ENCODE data around the gene ZW10. TPM values are rescaled to one million over a fixed set of nuclear protein-coding genes. Genes with fewer than 3 reads are reported as not detected.

The ZW10 gene
- total RNA-seq, 4 donors from 2014 or later: 8.8 to 10.9 (median 9.4) TPM

DNA sequence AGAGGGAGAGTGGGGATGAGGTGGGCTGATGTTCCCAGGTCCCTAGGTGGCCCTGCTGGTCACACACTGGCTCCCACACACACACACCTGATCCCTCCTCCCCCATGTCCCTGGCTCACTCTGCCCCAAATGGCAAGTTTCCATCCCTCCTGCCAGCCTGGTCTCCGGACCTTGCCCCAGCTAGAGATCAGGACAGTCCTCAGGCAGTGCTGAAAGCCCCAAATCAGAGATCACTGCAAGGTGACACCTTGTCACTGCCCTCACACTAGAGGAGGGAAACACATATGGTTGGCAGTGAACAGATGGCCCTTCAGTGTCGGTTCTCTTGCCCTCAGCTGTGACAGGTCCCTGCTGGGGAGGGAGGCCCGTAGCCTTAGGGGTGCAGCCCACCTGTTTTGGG, 75.0 kb downstream of the ZW10 start:
- TF ChIP-seq POLR2A (IDR thresholded peaks at IDR 0.05; ENCODE audit: low read depth) (no peak), POLR2AphosphoS5 (IDR thresholded peaks at IDR 0.05) (no peak), EP300 (IDR thresholded peaks at IDR 0.05) (no peak)
- TF ChIP-seq, protein P1, sequence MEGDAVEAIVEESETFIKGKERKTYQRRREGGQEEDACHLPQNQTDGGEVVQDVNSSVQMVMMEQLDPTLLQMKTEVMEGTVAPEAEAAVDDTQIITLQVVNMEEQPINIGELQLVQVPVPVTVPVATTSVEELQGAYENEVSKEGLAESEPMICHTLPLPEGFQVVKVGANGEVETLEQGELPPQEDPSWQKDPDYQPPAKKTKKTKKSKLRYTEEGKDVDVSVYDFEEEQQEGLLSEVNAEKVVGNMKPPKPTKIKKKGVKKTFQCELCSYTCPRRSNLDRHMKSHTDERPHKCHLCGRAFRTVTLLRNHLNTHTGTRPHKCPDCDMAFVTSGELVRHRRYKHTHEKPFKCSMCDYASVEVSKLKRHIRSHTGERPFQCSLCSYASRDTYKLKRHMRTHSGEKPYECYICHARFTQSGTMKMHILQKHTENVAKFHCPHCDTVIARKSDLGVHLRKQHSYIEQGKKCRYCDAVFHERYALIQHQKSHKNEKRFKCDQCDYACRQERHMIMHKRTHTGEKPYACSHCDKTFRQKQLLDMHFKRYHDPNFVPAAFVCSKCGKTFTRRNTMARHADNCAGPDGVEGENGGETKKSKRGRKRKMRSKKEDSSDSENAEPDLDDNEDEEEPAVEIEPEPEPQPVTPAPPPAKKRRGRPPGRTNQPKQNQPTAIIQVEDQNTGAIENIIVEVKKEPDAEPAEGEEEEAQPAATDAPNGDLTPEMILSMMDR (IDR thresholded peaks at IDR 0.05): no peak
- intact Hi-C loops (cut with DNase I): no loop called here
- Histone ChIP-seq H3K4me3 (no peak overlapping the region), H3K27me3 (no peaks in the 10 kb centered on the region), H3K9me3 (no peaks in the 10 kb centered on the region), H3K27ac (replicated peaks in 1 of 4) (no peak overlapping the region), H3K4me1 (no peaks in the 10 kb centered on the region), H3K36me3 (peaks cover 0 to 22% (median 0%) of the 10 kb centered on the region in 4 donors)
- no peak for DNase-seq (ENCODE audit: extremely low spot score)
- 88% methylated on average over 3 of the region's 3 CpGs for WGBS

DNA sequence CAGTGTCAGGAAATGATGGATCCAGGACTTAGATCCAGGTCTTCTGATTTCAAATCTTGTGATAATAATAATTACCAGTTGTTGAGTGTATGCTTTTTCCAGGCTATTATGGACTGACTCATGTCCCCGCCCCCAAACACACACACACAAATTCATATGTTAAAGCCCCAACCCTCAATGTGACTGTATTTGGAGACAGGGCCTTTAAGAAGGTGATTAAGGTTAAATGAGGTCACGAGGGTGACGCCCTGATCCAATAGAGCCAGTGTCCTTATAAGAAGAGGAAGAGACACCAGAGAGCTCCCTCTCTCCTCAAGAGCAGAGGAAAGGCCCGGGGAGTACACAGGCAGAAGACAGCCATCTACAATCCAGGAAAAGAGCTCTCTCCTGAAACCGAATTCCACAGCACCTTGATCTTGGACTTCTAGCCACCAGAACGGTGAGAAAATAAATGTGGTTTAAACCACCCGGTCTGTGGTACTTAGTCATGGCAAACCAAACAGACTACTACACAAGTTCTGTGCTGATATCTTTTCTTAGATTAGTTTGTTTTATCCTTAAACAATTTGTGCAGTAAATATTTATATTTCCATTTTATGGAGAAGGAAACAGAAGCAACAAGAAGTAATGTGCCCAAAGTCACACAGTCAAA, 75.6 kb downstream of the ZW10 start:
- H3K27me3 ChIP-seq: no peaks in the 10 kb centered on the region
- peaks cover 0 to 22% (median 0%) of the 10 kb centered on the region in 4 donors for H3K36me3 ChIP-seq
- intact Hi-C loops (cut with DNase I): no loop called here
- H3K4me1 ChIP-seq: no peaks in the 10 kb centered on the region
- H3K9me3 ChIP-seq: no peaks in the 10 kb centered on the region
- H3K27ac ChIP-seq (replicated peaks in 1 of 4): no peak overlapping the region
- TF ChIP-seq, protein P1 (IDR thresholded peaks at IDR 0.05): no peak
- TF ChIP-seq POLR2AphosphoS5 (IDR thresholded peaks at IDR 0.05): no peak
- no peak for TF ChIP-seq POLR2A (IDR thresholded peaks at IDR 0.05; ENCODE audit: low read depth)
- no peak for TF ChIP-seq EP300 (IDR thresholded peaks at IDR 0.05)
- no peak overlapping the region for H3K4me3 ChIP-seq
- WGBS: 87% methylated on average over 7 of the region's 7 CpGs
- no peak for DNase-seq (ENCODE audit: extremely low spot score)

DNA sequence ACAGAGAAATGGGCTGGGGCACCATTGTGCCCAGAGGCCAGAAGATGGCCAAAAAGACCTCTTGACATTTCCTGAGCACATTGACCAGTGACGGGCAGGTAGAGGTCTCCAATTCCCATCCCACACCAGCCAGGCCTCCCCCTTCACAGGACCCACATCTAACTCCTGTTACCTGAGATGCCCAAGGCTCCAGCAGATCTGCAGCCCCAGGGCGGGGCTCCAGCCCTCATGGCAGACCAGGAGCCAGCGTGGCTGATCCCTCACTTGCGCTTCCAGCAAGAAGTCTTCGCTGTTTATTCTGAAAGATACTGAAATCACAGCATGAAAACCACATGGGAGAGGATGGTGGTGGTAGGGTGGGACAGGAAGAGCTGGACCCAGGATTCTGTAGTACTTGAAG, 76.4 kb downstream of the ZW10 start:
- Histone ChIP-seq H3K4me1 (no peaks in the 10 kb centered on the region), H3K27me3 (no peaks in the 10 kb centered on the region), H3K9me3 (no peaks in the 10 kb centered on the region), H3K4me3 (no peak overlapping the region), H3K36me3 (peaks cover 0 to 22% (median 0%) of the 10 kb centered on the region in 4 donors), H3K27ac (replicated peaks in 1 of 4) (no peak overlapping the region)
- no peak for DNase-seq (ENCODE audit: extremely low spot score)
- 96% methylated on average over 5 of the region's 5 CpGs for WGBS
- intact Hi-C loops (cut with DNase I): no loop called here
- TF ChIP-seq POLR2AphosphoS5 (IDR thresholded peaks at IDR 0.05) (no peak), EP300 (IDR thresholded peaks at IDR 0.05) (no peak), POLR2A (IDR thresholded peaks at IDR 0.05; ENCODE audit: low read depth) (no peak)
- TF ChIP-seq, protein P1 (IDR thresholded peaks at IDR 0.05): no peak

DNA sequence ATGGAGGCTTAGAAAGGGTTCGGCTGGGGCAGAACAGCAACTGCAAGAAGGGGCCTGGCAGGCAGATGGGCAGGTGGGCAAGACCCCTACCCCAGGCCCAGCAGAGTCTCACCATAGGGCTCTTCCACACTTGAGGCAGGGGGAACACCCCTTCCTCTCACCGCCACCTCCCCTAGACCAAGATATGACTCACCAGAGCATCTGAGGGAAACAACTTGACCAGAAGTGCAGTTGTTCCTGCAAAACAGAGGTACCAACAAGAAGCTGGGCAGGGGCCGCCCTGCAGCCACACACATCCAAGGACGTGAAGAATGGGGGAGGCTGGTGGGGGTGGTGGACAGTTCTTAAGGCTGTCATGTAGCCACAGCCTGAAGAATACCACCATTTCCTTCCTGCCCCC, 78.3 kb downstream of the ZW10 start:
- Histone ChIP-seq H3K4me3 (no peak overlapping the region), H3K27me3 (no peaks in the 10 kb centered on the region), H3K9me3 (no peaks in the 10 kb centered on the region), H3K4me1 (peaks cover 0 to under 1% (median 0%) of the 10 kb centered on the region in 4 donors), H3K27ac (replicated peaks in 1 of 4) (no peak overlapping the region), H3K36me3 (peaks cover 0 to 22% (median 0%) of the 10 kb centered on the region in 4 donors)
- no peak for TF ChIP-seq POLR2A (IDR thresholded peaks at IDR 0.05; ENCODE audit: low read depth)
- no peak for TF ChIP-seq POLR2AphosphoS5 (IDR thresholded peaks at IDR 0.05)
- TF ChIP-seq EP300 (IDR thresholded peaks at IDR 0.05): no peak
- TF ChIP-seq, protein P1 (IDR thresholded peaks at IDR 0.05): no peak
- intact Hi-C loops (cut with DNase I): no loop called here
- WGBS: 84% methylated on average over 3 of the region's 4 CpGs
- no peak for DNase-seq (ENCODE audit: extremely low spot score)

DNA sequence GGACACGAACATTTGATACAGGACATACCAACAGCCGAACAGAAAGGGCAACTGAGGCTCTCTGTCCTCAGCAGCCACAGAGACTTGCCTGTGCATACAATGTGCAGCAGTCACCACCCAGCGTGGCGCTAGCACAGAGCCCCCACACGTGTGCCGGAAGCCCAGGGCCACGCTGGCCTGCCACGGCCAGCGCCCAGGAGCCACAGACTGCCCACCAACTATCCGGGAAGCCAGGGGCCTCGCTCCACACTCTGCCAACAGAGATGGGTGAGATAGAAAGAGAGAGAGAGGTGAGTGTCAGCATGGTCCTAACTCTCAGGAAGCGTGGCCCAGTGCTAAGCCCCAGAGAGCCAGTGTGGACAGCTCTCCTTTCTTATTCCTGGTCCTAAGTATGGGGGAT, 79.1 kb downstream of the ZW10 start:
- H3K36me3 ChIP-seq: peaks cover 0 to 22% (median 0%) of the 10 kb centered on the region in 4 donors
- peaks cover 0 to 4% (median 0%) of the 10 kb centered on the region in 4 donors for H3K4me1 ChIP-seq
- TF ChIP-seq POLR2AphosphoS5 (IDR thresholded peaks at IDR 0.05) (no peak), EP300 (IDR thresholded peaks at IDR 0.05) (no peak), POLR2A (IDR thresholded peaks at IDR 0.05; ENCODE audit: low read depth) (no peak)
- TF ChIP-seq, protein P1 (IDR thresholded peaks at IDR 0.05): no peak
- no peaks in the 10 kb centered on the region for H3K9me3 ChIP-seq
- no peaks in the 10 kb centered on the region for H3K27me3 ChIP-seq
- H3K4me3 ChIP-seq: no peak overlapping the region
- 91% methylated on average over 12 of the region's 12 CpGs for WGBS
- intact Hi-C loops (cut with DNase I): no loop called here
- no peak overlapping the region for H3K27ac ChIP-seq (replicated peaks in 1 of 4)
- no peak for DNase-seq (ENCODE audit: extremely low spot score)

Measured in esophagus muscularis mucosa (tissue), 4 donors.